DMS153 treated with DMSO at 0.1 percent for 48 hours (cell line): ENCODE measurements around the gene UPP1.
A peak's percentile ranks its signal among the peaks of the same experiment; 100 is the strongest.
"Not testable (repeated sequence)": the region's sequence is repeated elsewhere in the genome, so short reads cannot be mapped to it uniquely, and the experiment has no call there.

ENCODE experiments used
- DNase-seq: peaks from one replicate; lab custom pipeline; 2025; ENCODE audit not compliant: unreplicated experiment; lab: John Stamatoyannopoulos, UW

Gene UPP1

DNA sequence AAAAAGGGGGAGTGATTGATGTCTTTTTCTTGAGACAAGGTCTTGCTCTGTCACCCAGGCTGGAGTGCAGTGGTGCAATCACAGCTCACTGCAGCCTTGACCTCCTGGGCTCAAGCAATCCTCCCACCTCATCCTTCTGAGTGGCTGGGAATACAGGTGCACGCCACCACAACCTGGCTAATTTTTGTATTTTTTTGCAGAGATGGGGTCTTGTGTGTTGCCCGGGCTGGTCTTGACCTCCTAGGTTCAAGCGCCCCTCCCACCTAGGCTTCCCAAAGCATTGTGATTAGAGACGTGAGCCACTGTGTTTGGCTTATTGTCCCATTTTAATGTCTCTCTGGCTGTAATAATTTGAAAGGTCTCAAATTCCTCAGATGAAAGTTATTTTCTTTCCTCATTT is 21.8 kb downstream of the UPP1 start:
- no peak for DNase-seq

DNA sequence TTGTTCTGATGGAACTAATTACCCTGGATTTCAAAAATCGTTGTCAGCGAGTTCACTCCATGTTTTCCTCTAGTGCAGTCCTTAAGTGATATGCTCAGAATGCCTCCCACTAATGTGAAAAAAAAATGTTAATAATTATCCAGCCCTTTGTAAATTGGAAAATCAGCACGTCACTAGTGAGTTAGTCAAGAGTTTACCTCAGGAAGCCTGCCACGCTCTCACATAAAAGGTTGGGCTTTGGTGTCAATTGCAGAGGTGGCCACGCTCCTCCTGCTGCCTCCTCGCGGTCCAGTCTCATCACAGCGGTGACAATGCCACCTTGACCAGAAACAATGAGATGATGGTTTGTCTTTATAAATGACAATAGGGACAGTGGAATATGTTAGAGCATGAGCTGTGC is 22.5 kb downstream of the UPP1 start:
- DNase-seq: no peak

DNA sequence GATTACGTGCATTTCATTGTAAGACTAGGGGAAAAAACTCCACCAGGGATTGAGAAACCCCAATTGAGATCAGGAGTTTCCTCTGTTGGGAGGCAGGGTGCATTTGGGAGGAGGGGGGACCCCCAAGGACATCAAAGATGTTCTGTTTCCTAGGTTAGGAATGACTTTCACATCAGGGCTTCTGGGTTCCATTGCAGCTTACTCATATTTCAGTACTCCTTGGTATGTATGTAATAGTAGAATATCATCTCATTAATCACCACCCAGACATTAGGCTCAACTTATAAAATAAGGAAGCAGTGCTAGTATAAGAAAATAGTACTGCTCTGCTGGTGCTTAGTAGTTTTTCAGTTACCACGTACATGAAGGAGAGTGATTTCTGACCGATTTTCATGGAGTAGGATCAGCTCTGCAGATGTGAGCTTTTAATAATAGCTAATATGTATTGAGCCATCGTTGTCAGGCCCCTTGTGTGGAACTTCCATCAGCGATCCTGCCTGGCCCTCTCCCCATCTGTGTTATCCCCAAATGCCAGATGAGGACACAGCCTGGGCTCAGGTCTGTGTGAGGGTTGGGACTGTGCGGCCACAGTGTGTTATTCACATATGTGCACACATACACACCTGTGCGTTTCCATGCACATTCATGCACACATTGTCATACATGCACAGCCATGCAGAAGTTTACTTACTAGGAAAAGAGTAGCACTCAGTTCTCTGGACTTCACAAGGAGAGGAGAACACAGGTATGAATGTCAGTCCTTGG is 23.5 kb downstream of the UPP1 start:
- no peak for DNase-seq

DNA sequence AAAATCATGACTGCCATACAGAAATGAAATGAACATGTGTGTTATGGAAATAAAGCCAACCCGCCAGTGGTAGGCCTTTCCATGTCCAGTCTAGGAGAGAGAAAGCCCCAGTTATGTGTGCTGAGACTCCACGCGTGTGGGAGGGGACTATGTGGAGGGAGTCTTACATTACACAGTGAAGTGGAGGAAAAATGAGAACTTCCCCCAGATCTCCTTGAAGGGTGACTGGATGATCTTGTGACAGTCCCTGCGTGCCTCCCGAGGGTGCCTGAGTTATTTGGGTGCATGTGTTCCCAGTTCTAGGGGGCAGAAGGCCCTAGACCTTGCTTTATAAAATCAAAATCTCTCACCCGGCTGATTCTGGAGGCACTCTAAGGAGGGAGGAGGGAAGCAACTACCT is 24.2 kb downstream of the UPP1 start:
- no peak for DNase-seq

DNA sequence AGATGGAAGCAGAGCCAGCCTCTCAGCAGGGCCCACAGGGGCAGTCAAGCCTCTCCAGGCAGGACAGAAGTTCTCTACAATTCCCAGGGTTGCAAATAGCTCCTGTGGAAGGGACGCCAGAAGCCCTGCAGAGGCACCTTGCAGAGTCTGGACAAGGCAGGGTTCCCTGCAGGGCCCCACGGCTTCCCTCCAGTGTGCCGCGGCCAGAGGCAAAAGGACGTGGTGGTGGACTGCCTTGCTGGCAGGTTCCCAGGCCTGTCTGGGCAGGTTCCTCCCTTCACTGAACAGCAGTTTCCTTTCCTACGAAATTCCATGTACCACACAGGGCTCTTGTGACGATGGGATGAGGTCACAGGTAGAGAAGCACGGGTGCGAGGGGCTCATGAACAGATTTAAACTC is 25.1 kb downstream of the UPP1 start:
- no peak for DNase-seq

DNA sequence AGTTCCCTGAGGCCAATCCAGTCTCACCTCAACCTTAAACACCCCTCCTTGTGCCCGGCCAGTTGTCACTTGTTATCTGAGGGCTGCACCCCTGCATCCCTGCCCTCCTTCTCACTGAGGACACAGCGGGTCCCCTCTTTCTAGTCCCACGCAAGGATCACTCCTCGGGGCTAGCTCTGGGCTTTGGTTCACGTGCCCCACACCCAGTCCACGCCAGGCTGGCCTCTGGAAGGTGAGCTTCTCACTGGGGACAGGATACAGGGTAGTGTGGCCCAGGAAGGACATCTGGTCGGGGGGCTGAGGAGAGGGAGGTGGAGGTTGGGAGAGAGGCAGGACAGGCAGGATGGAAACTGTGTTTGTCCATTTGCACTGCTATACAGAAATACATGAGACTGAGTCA is 25.5 kb downstream of the UPP1 start:
- no peak for DNase-seq

DNA sequence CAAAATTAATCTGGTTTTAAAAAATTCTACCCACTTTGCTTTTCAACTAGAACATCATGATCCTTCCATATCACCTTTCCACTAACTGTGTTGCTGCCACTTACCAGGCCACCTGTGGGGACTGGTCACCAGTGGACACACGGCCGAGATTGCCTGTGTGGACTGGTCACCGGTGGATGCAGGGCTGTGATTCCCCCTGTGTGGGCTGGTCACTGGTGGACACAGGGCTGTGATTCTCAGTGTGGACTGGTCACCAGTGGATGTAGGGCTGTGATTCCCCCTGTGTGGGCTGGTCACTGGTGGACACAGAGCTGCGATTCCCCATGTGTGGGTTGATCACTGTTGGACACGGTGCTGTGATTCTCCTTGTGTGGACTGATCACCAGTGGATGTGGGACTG is 27.0 kb downstream of the UPP1 start:
- no peak for DNase-seq

DNA sequence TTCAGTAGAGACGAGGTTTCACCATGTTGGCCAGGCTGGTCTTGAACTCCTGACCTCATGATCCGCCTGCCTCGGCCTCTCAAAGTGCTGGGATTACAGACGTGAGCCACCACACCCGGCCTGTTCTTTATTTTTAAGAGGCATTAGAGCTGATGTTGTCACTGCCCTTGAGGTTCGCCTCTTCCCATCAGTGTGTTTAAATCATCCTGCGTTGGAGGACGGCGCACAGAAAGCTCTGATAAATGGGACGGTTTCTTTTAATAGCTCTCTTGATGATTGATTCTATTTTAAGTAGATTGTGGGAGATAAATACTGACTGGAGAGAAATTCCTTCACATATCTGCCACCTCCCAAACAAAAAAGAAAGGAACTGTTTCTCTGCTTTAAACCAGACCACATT is 29.0 kb downstream of the UPP1 start:
- DNase-seq: no peak

DNA sequence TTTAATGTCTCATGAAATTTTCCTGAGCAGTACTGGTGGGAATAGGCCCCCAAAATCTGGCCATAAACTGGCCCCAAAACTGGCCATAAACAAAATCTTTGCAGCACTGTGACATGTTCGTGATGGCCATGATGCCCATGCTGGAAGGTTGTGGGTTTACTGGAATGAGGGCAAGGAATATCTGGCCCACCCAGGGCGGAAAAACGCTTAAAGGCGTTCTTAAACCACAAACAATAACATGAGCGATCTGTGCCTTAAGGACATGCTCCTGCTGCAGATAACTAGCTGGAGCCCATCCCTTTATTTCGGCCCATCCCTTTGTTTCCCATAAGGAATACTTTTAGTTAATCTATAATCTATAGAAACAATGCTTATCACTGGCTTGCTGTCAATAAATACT is 31.5 kb downstream of the UPP1 start:
- not testable (repeated sequence) for DNase-seq

DNA sequence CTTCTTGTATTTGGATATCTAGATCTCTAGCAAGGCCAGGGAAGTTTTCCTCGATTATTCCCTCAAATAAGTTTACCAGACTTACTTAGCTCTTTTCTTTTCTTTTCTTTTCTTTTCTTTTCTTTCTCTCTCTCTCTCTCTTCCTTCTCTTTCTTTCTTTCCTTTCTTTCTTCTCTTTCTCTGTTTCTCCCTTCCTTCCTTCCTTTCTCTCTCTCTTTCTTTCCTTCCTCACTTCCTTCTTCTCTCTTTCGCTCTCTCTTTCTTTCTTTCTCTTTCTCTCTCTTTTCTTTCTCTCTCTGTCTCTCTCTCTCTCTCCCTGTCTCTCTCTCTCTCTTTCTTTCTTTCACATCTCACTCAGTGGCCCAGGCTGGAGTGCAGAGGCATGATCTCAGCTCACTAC is 37.0 kb downstream of the UPP1 start:
- no peak for DNase-seq

DNA sequence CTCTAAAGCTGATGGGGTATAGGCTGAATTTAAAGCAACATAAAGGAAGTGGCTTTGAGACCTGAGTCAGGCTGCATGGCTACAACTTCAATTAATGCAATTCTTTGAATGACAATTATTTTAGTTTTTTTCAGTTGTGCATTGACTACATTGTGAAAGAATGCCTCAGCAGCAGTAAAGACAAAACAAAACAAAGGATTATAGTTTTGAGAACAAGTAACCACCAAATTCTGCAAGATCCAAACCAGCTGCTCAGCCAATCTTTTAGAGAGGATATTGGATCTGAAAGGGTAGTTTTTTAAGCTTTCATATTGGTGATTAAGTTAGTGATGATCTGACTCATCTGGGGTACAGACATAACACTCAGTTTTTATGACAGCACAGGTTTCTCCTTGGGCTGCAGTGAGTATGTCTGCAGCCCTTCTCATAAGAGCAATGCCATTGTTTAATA is 41.6 kb downstream of the UPP1 start:
- DNase-seq: no peak

DNA sequence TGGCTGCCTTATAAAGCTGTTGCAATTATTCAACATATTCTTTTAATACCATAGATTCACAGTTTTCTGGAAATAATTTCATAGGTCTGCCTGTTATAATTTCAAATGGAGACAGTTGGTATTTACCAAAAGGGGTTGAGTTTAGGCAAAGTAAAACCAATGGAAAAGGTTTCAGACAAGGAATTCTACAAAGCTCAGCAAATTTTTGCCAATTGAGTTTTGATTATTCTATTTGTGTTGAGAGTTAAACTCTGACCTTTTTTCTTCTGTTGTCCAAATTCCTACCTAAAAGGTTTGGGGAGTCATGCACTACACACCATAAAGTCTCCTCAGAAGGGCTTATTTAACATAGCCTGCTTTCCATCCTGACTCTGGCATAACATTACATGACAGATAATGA is 43.7 kb downstream of the UPP1 start:
- DNase-seq: no peak

DNA sequence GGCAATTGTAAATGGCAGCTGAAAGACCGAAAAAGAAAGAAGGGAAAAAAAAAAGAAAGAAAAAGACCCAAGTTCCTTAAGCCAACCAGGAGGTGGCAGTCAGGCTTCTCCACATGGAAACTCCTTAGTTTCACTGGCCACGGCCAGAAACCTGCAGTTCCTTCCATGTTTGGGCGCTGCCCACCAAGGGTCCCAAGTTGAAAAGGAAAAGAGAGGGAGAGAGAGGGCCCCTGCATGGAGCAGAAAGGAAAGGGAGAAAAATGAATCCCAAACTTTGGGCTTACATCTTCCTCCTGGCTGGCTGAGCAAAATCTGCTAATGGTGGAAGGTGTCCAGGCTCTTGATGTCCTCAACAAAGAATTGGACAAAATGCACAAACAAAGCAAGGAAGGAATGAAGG is 50.4 kb downstream of the UPP1 start:
- DNase-seq: no peak

DNA sequence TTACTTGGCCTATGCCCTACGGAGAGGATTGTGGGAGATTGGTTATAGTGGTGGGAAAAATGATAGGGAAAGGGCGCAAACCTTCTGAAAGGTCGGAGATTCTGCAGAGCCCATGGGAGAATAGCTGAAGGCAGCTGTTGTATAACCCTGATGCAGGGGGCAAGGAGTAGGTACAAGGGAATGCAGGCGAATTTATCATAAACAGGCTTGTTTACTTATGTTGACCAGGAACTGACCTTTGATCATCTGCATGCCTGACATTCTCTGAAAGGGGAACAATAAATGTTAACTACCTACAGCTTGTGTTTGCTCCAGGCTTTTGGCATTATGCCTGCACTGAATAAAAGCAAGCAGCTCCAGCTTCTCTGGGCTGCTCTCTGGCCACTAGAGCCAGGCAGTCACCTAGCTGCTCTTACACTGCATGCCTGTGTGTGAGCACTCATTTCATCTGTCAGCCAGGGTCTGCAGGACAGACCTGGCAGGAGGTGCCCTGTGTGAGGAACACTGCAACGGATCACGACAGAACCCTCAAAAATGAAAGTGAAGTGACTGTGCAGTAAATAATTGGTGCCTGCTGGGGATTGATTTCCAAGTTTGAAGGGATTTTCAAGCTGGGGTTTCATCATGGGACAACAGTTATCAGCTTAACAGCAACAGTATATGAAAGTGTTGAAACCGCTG is 51.1 kb downstream of the UPP1 start:
- peak; percentile 20 for DNase-seq

DNA sequence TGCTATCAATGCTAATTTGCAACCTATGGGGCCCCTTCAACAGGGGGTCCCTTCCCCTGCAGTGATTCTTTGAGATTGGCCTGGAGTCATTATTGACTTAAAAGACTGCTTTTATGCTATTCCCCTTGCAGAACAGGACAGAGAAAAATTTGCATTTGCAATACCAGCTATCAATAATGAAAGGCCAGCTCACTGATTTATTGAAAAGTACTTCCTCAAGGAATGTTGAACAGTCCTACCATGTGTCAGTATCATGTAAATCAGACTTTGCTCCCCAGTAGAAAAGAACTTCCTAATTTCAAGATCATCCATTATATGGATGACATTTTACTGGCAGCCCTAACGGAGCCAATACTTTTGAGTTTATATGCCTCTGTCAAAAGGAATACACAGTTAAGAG is 52.5 kb downstream of the UPP1 start:
- DNase-seq: no peak

DNA sequence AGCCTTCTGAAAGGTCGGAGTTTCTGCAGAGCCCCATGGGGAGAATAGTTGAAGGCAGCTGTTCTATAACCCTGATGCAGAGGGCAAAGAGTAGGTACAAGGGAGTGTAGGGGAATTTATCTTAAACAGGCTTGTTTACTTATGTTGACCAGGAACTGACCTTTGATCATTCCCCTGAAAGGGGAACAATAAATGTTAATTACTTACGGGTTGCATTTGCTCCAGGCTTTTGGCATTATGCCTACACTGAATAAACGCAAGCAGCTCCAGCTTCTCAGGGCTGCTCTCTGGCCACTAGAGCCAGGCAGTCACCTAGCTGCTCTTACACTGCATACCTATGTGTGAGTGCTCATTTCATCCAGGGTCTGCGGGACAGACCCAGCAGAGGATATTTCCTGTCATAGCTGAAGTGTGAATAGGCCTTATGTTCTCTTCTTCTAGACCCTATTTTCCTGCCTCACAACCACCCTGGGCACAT is 55.3 kb downstream of the UPP1 start:
- DNase-seq: no peak

DNA sequence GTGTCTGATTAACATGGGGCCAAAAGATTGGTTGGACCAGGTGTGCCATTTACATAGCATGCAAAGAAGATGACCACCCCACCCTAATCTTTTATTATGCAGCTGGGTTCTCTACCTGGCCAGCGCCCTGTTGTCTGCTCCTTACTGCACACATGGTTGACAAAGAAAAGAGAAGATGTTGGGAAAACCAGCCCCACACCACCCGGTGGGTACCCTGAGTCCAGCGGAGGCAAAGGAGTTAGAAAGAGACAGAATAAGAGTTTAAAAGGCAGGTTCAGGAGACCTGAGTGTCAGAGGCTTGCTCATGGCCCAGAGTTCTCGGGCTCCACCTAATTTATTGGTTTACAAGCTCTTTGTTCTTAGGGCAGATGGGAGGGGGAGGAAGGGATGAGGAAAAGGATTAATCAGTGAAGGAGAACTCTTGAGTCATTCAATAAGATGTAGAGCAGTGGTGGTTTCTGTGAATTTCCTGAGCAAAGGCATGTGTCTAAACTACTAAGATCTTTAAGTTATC is 58.1 kb downstream of the UPP1 start:
- no peak for DNase-seq

DNA sequence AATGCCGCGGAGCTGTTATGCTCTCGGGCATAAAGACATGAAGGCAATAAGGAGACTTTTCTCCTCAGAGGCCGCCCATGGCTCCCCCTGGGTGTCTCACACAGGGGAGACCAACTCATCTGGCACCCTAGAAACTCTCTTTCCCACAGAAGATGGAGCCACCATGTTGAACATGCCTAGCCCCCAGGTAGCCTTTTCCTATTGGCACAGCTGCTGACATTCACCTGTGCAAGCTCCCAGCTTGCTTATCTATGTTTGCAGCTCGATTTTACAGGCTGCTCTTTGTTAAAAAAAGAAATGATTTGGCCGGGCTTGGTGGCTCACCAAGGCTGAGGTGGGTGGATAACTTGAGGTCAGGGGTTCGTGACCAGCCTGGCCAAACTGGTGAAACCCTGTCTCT is 58.6 kb downstream of the UPP1 start:
- not testable (repeated sequence) for DNase-seq

DNA sequence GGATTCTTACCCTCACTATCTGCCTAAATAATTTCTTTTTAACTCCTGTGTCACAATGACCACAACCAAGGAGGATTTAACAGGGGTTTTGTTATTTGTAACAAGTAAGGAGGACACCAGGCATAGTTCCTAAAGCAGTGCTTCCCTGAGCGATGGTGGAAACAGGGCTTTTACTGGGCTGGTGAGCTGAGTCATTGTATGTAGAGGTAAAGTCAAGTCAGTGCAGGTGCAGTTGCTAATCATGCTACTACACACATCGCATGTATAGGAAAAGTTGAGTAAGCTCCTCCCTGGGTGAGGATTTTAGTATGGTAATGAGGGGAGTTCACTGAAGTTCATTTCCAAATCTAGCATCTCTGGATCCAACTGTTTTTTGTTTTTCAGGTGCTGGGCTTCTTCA is 59.2 kb downstream of the UPP1 start:
- no peak for DNase-seq

DNA sequence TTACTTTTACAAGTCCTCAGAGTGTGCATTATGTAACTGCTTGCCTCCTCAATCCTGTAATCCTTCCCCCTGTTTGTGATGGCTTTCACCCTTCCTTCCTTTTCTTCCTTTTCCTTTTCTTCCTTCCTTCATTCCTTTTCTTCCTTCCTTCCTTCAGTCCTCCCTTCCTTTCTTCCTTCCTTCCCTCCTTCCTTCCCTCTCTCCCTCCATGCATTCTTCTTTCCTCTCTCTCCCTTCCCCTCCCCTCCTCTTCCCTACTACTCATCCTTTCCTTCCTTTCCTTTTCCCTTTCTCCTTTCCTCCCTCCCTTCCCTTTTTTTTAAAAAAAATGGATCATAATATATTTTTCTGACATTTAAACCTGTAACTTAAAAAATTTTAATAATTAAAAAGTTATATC is 60.0 kb downstream of the UPP1 start:
- no peak for DNase-seq

DNA sequence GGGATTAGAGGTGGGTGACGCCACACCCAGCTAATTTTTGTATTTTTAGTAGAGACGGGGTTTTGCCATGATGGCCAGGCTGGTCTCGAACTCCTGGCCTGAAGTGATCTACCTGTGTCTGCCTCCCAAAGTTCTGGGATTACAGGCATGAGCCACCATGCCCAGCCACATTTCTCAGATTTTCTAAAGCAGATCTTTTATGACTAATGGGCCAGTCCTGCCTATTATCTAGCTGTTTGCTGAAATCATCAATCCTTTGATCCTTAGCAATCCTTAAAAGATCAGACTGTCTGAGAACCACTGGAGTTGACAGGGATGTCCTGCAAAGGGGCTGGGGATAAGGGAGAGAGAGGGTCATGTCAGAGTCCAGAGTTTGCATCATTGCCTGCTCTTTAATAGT is 61.0 kb downstream of the UPP1 start:
- no peak for DNase-seq

DNA sequence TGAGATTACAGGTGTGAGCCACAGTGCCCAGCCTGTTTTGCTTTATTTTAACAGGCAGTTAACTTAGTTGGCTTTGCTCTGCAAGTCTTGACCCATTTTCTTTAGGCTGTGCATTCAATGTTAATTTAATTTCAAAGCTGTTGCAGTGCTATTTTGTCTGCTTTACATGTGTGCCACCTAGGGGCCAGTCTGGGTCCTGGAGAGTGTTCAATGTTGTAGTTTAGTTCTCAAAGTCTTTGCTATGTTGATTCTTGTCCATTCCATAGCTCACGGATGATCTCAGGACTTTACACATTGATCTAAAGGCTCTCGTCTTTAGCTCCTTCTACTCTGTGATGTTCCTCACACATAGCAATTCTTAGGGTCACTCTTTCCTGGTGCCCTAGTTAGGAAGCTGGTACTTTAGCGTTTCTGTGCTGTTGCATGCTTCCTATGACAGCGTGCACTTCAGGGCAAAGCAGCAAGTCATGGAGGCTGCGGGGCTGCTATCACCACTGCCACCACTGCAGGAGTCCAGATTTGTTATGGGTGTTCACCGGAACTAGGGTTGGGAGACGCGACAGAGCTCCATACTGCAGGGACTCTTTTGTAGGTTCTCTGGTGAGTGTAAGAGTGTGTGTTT is 65.8 kb downstream of the UPP1 start:
- no peak for DNase-seq
